K562 (cell line): ENCODE results near the gene ADAT1. TPM values are rescaled to one million over a fixed set of nuclear protein-coding genes. Genes with fewer than 3 reads are reported as not detected.

Source experiments
- ARHGAP35 ChIP-seq: fragments of 450-650 bp; IDR thresholded peaks from 2 replicates; pipeline ENCODE4 v1.6.1; 2018; ENCODE audit not compliant: partially characterized antibody
- ARID3A ChIP-seq: IDR thresholded peaks from 2 replicates; pipeline ENCODE4 v1.6.1; 2012; ENCODE audit warnings: low read depth, low read length, improper control_type of control experiment, borderline replicate concordance
- ATF7 ChIP-seq: fragments of 450-650 bp; IDR thresholded peaks from 2 replicates; pipeline ENCODE4 v1.7.1; 2014; ENCODE audit warnings: mild to moderate bottlenecking, moderate library complexity
- CREM ChIP-seq: IDR thresholded peaks from 2 replicates; pipeline ENCODE4 v1.6.1; 2014; ENCODE audit warnings: antibody characterized with exemption, low read depth
- E2F6 ChIP-seq, 2 experiments: IDR thresholded peaks; 2 replicates each; pipeline ENCODE4 v1.6.1; 2011; ENCODE audit warnings: borderline replicate concordance in 1 of 2, control low read depth in 1 of 2, low read depth in 1 of 2, low read length in 1 of 2, mild to moderate bottlenecking in 1 of 2, mixed read lengths in 1 of 2, moderate library complexity in 1 of 2; ENCODE audit not compliant: insufficient read depth in 1 of 2, insufficient read length in 1 of 2, poor library complexity in 1 of 2, severe bottlenecking in 1 of 2; ENCODE audit errors: extremely low read depth in 1 of 2
- IRF1 ChIP-seq: sonication (generic); formaldehyde crosslinking; IDR thresholded peaks from 2 replicates; pipeline ENCODE4 v1.8.0; 2022; ENCODE audit warnings: missing genetic modification reagents, mild to moderate bottlenecking, borderline replicate concordance
- KAT2B ChIP-seq: IDR thresholded peaks from one replicate; pipeline ENCODE4 v1.6.1; 2012; ENCODE audit warnings: low read depth, mild to moderate bottlenecking, control low read depth, inconsistent platforms, low read length, moderate library complexity
- KDM1A ChIP-seq, 2 experiments: fragments of 450-650 bp; IDR thresholded peaks; 2 replicates each; pipeline ENCODE4 v1.6.1; 2016; ENCODE audit warnings: mild to moderate bottlenecking in 2 of 2
- MCM5 ChIP-seq: fragments of 450-650 bp; IDR thresholded peaks from 2 replicates; pipeline ENCODE4 v1.6.1; 2016; ENCODE audit warnings: low read depth
- NELFE ChIP-seq: IDR thresholded peaks from 2 replicates; pipeline ENCODE4 v1.6.1; 2011; ENCODE audit warnings: mild to moderate bottlenecking; ENCODE audit not compliant: insufficient read depth, insufficient read length
- NRF1 ChIP-seq, 2 experiments: fragments of 450-650 bp; IDR thresholded peaks in 1 of 2; conservative IDR thresholded peaks in 1 of 2; 2 replicates each; pipeline ENCODE4 v1.6.1; 2014; ENCODE audit warnings: mild to moderate bottlenecking in 2 of 2
- SREBF1 ChIP-seq: fragments of 150-350 bp; IDR thresholded peaks from 2 replicates; pipeline ENCODE4 v1.6.1; 2014; ENCODE audit warnings: antibody characterized with exemption, low read depth, low read length, borderline replicate concordance
- SRSF3 ChIP-seq: fragments of 200-400 bp; formaldehyde crosslinking; IDR thresholded peaks from 2 replicates; pipeline ENCODE4 v1.6.1; 2016; ENCODE audit warnings: mild to moderate bottlenecking, low read length, moderate library complexity; ENCODE audit not compliant: insufficient read depth
- STAT5A ChIP-seq: IDR thresholded peaks from 2 replicates; pipeline ENCODE4 v1.6.1; 2012; ENCODE audit warnings: low read length, inconsistent platforms, borderline replicate concordance
- TBP ChIP-seq: optimal IDR thresholded peaks from 2 replicates; pipeline ENCODE3; 2011; ENCODE audit warnings: low read depth, low read length, improper control_type of control experiment
- THAP7 ChIP-seq: fragments of 250-450 bp; sonication (Bioruptor Pico); IDR thresholded peaks from 2 replicates; pipeline ENCODE4 v1.5.0; 2021
- WHSC1 ChIP-seq: IDR thresholded peaks from one replicate; pipeline ENCODE4 v1.6.1; 2012; ENCODE audit warnings: low read length, control low read depth, inconsistent platforms
- XRCC5 ChIP-seq: fragments of 200-400 bp; formaldehyde crosslinking; IDR thresholded peaks from 2 replicates; pipeline ENCODE4 v1.6.1; 2017; ENCODE audit warnings: low read depth, mild to moderate bottlenecking, low read length
- ZBTB12 ChIP-seq: fragments of 250-450 bp; sonication (Bioruptor Pico); IDR thresholded peaks from 2 replicates; pipeline ENCODE4 v1.4.0; 2020
- ZBTB7A ChIP-seq: IDR thresholded peaks from 2 replicates; pipeline ENCODE4 v1.6.1; 2011; ENCODE audit warnings: low read depth, mild to moderate bottlenecking, low read length, moderate library complexity, borderline replicate concordance; ENCODE audit not compliant: control insufficient read depth
- ZNF239 ChIP-seq: fragments of 250-450 bp; sonication (Bioruptor Pico); IDR thresholded peaks from 2 replicates; pipeline ENCODE4 v1.4.0; 2020; ENCODE audit warnings: mild to moderate bottlenecking
- ZNF445 ChIP-seq: fragments of 250-450 bp; sonication (Bioruptor Pico); IDR thresholded peaks from 2 replicates; pipeline ENCODE4 v1.4.0; 2020; ENCODE audit warnings: low read depth, mild to moderate bottlenecking, moderate library complexity
- ZSCAN32 ChIP-seq: fragments of 450-650 bp; formaldehyde crosslinking; IDR thresholded peaks from 2 replicates; pipeline ENCODE4 v1.4.0; 2020; ENCODE audit warnings: mild to moderate bottlenecking, moderate library complexity
- polyA plus RNA-seq, 8 experiments: library from polyadenylated mRNA; depleted of rRNA in 4 of 8; stranded (reverse) in 5 of 8; unstranded in 3 of 8; fragments of >200 nt; fragmentation: Nextera tagmentation in 2 of 8; fragmentation: Illumina TruSeq in 1 of 8; extraction: Ambion mirVana in 2 of 8; extraction: Trizol in 1 of 8; gene quantifications; 2 replicates each; pipeline versions ENCODE4 v1.2.1 to v1.2.3, GENCODE V29; 2011 to 2014; ENCODE audit warnings: inconsistent platforms in 1 of 8, missing spikeins in 1 of 8
- total RNA-seq, 7 experiments: library from RNA; depleted of rRNA in 6 of 7; stranded (reverse); fragments of >200 nt in 6 of 7; fragmentation: Illumina TruSeq in 2 of 7; extraction: Trizol in 2 of 7; gene quantifications; 2 replicates each; pipeline versions ENCODE4 v1.2.1 to v1.2.3, GENCODE V29; 2011 to 2021; ENCODE audit warnings: low replicate concordance in 1 of 7

Gene ADAT1
- total and polyA plus RNA-seq, 9 of the 15 experiments (the other 6 are each of a cell fraction or from before 2014, with no cell fraction given) = 16.0 to 36.7 (median 28.2) TPM

GRCh38 chr16:75559564-75560372 is 63.3 kb downstream of the ADAT1 start (continued):
- peak; percentile 51 for TF ChIP-seq STAT5A
- peak; percentile 48 for TF ChIP-seq TBP
- TF ChIP-seq SRSF3 = no peak
- TF ChIP-seq WHSC1 = no peak
- TF ChIP-seq ZNF445 (CRISPR knock-in tag) = no peak
- TF ChIP-seq E2F6 (IDR thresholded peaks at IDR 0.05; ENCODE audit: borderline replicate concordance in 1 of 2, extremely low read depth in 1 of 2, insufficient read depth in 1 of 2, insufficient read length in 1 of 2, low read depth in 1 of 2, low read length in 1 of 2, poor library complexity in 1 of 2, severe bottlenecking in 1 of 2) = no peak
- peak; percentile 92 for TF ChIP-seq SREBF1
- no peak for TF ChIP-seq ARID3A
- no peak for TF ChIP-seq ZBTB7A
- no peak for TF ChIP-seq MCM5
- no peak for TF ChIP-seq ZBTB12 (CRISPR knock-in tag)
- TF ChIP-seq IRF1 (CRISPR knock-in tag) = no peak
- TF ChIP-seq ZNF239 = no peak
- no peak; a peak in 1 of 4 replicates for TF ChIP-seq NRF1 (conservative IDR thresholded peaks at IDR 0.05 in 1 of 2, IDR thresholded peaks at IDR 0.05 in 1 of 2)
- no peak for TF ChIP-seq NELFE
- peak; percentile 73 to 75 for TF ChIP-seq KDM1A (IDR thresholded peaks at IDR 0.05)
- TF ChIP-seq XRCC5 = no peak
- TF ChIP-seq ARHGAP35 = no peak
- no peak for TF ChIP-seq THAP7 (CRISPR knock-in tag)
- no peak for TF ChIP-seq KAT2B
- TF ChIP-seq ATF7 = peak; percentile 33; the same call in 1 of the 2 replicates
- TF ChIP-seq ZSCAN32 (CRISPR knock-in tag) = no peak
- TF ChIP-seq CREM = peak; percentile 51
